Mesenchymal stem cell (in vitro differentiated cells and primary cell): Measurements from ENCODE around the gene CHCHD6.

Experiments
- DNase-seq: peaks from one replicate; pipeline ENCODE4 v3.0.0-alpha.2; 2013
- H2AFZ ChIP-seq: one replicate; pipeline ENCODE4 v1.6.1; 2013; ENCODE audit warnings: low read depth, mild to moderate bottlenecking, control low read depth, inconsistent platforms, low read length, moderate library complexity
- H2AK5ac ChIP-seq: 2 replicates; pipeline ENCODE4 v1.6.1; 2013; ENCODE audit warnings: low read length, moderate library complexity, mild to moderate bottlenecking, inconsistent platforms; ENCODE audit not compliant: severe bottlenecking
- H2BK120ac ChIP-seq: one replicate; pipeline ENCODE4 v1.6.1; 2013; ENCODE audit warnings: low read depth, mild to moderate bottlenecking, inconsistent platforms, low read length, moderate library complexity
- H2BK12ac ChIP-seq, 2 experiments: one replicate each; pipeline ENCODE4 v1.6.1; 2013; ENCODE audit warnings: inconsistent platforms in 2 of 2, low read length in 2 of 2, mild to moderate bottlenecking in 2 of 2, moderate library complexity in 2 of 2, control low read depth in 1 of 2
- H2BK15ac ChIP-seq: one replicate; pipeline ENCODE4 v1.6.1; 2013; ENCODE audit warnings: mild to moderate bottlenecking, low read depth, inconsistent platforms; ENCODE audit not compliant: poor library complexity, severe bottlenecking
- H2BK5ac ChIP-seq: 2 replicates; pipeline ENCODE4 v1.6.1; 2013; ENCODE audit warnings: low read depth, mild to moderate bottlenecking, low read length, control low read depth, inconsistent platforms; ENCODE audit not compliant: poor library complexity, severe bottlenecking
- H3K14ac ChIP-seq, 2 experiments: one replicate each; pipeline ENCODE4 v1.6.1; 2013; ENCODE audit warnings: inconsistent platforms in 2 of 2, low read length in 2 of 2, control low read depth in 1 of 2, mild to moderate bottlenecking in 1 of 2, moderate library complexity in 1 of 2
- H3K18ac ChIP-seq, 2 experiments: one replicate each; pipeline ENCODE4 v1.6.1; 2013; ENCODE audit warnings: inconsistent platforms in 2 of 2, low read length in 2 of 2, control low read depth in 1 of 2, low read depth in 1 of 2, mild to moderate bottlenecking in 1 of 2
- H3K23ac ChIP-seq, 2 experiments: one replicate each; pipeline ENCODE4 v1.6.1; 2013; ENCODE audit warnings: inconsistent platforms in 2 of 2, low read length in 2 of 2, mild to moderate bottlenecking in 2 of 2, moderate library complexity in 2 of 2, control low read depth in 1 of 2
- H3K27ac ChIP-seq: 2 replicates; pipeline ENCODE4 v1.5.1; 2013; ENCODE audit warnings: mild to moderate bottlenecking, moderate library complexity, low read length, control low read depth, inconsistent platforms; ENCODE audit not compliant: poor library complexity, severe bottlenecking
- H3K27me3 ChIP-seq, 2 experiments: 2 replicates each; pipeline versions ENCODE4 v1.6.1 to v1.7.0; 2013; ENCODE audit warnings: low read length in 2 of 2, mild to moderate bottlenecking in 2 of 2, moderate library complexity in 2 of 2, control low read depth in 1 of 2, inconsistent platforms in 1 of 2; ENCODE audit not compliant: control insufficient read depth in 1 of 2, insufficient read depth in 1 of 2
- H3K36me3 ChIP-seq, 2 experiments: 2 replicates each; pipeline versions ENCODE4 v1.6.1 to v1.7.0; 2013; ENCODE audit warnings: low read length in 2 of 2, control low read depth in 1 of 2, inconsistent platforms in 1 of 2, low read depth in 1 of 2, mild to moderate bottlenecking in 1 of 2; ENCODE audit not compliant: insufficient read depth in 2 of 2, control insufficient read depth in 1 of 2
- H3K4ac ChIP-seq, 2 experiments: one replicate each; pipeline ENCODE4 v1.6.1; 2013; ENCODE audit warnings: inconsistent platforms in 2 of 2, low read length in 2 of 2, mild to moderate bottlenecking in 2 of 2, moderate library complexity in 2 of 2, control low read depth in 1 of 2, low read depth in 1 of 2
- H3K4me1 ChIP-seq: 2 replicates; pipeline ENCODE4 v1.6.1; 2013; ENCODE audit warnings: low read depth, low read length, control low read depth; ENCODE audit not compliant: control insufficient read depth, insufficient read depth
- H3K4me2 ChIP-seq: 2 replicates; pipeline ENCODE4 v1.6.1; 2013; ENCODE audit warnings: low read length, mild to moderate bottlenecking, inconsistent platforms; ENCODE audit not compliant: poor library complexity, severe bottlenecking
- H3K4me3 ChIP-seq, 2 experiments: 2 replicates each; pipeline versions ENCODE4 v1.5.1 to v1.7.0; 2013; ENCODE audit warnings: low read length in 2 of 2, mild to moderate bottlenecking in 2 of 2, control low read depth in 1 of 2, low read depth in 1 of 2; ENCODE audit not compliant: insufficient read depth in 1 of 2
- H3K79me1 ChIP-seq: replicated peaks from 2 replicates; pipeline ENCODE4 v1.6.1; 2013; ENCODE audit warnings: mild to moderate bottlenecking, control low read depth, low read length, inconsistent platforms; ENCODE audit not compliant: poor library complexity, severe bottlenecking
- H3K9ac ChIP-seq: 2 replicates; pipeline ENCODE4 v1.7.0; 2013; ENCODE audit warnings: mild to moderate bottlenecking, low read length, moderate library complexity
- H3K9me3 ChIP-seq: 2 replicates; pipeline ENCODE4 v1.7.0; 2013; ENCODE audit warnings: mild to moderate bottlenecking, low read length; ENCODE audit not compliant: control insufficient read depth
- H4K8ac ChIP-seq: one replicate; pipeline ENCODE4 v1.6.1; 2013; ENCODE audit warnings: inconsistent platforms, mild to moderate bottlenecking, low read length, moderate library complexity
- H4K91ac ChIP-seq: one replicate; pipeline ENCODE4 v1.6.1; 2013; ENCODE audit warnings: mild to moderate bottlenecking, low read length, inconsistent platforms
- WGBS: methylation state at CpG from one replicate; pipeline ENCODE4 v1.1.7; 2013; ENCODE audit warnings: mixed read lengths; 5-methylcytosine and 5-hydroxymethylcytosine counted together

The CHCHD6 gene

GRCh38 chr3:126672741-126673140 is 31.3 kb upstream of the CHCHD6 start:
- H2BK15ac ChIP-seq = no peak overlapping the region
- H3K18ac ChIP-seq = no peak overlapping the region
- peaks cover 9% of the 10 kb centered on the region for H3K9me3 ChIP-seq
- H2AFZ ChIP-seq = no peak overlapping the region
- H4K91ac ChIP-seq = no peak overlapping the region
- no peak overlapping the region for H3K4me2 ChIP-seq
- H2BK5ac ChIP-seq = no peak overlapping the region
- H2BK120ac ChIP-seq = no peak overlapping the region
- H3K27ac ChIP-seq = no peak overlapping the region
- no peak for DNase-seq
- no peak overlapping the region for H4K8ac ChIP-seq
- peak overlapping the region in 1 of 2 experiments; percentile 42 for H3K14ac ChIP-seq
- H3K9ac ChIP-seq = no peak overlapping the region
- no peak overlapping the region for H3K4me3 ChIP-seq
- peaks cover 2% of the 10 kb centered on the region for H3K4me1 ChIP-seq
- no peaks in the 10 kb centered on the region for H3K79me1 ChIP-seq
- 89% methylated on average over 6 of the region's 6 CpGs for WGBS
- H3K4ac ChIP-seq = no peak overlapping the region
- no peak overlapping the region for H2AK5ac ChIP-seq
- H2BK12ac ChIP-seq = no peak overlapping the region
- H3K23ac ChIP-seq = no peak overlapping the region
- H3K27me3 ChIP-seq = peaks cover 9 to 21% of the 10 kb centered on the region in 2 experiments
- no peaks in the 10 kb centered on the region for H3K36me3 ChIP-seq

- H3K27ac ChIP-seq = no peak overlapping the region
- H3K36me3 ChIP-seq = no peaks in the 10 kb centered on the region
- WGBS = 79% methylated on average over 7 of the region's 7 CpGs
- H3K4me2 ChIP-seq = no peak overlapping the region
- no peak overlapping the region for H3K23ac ChIP-seq
- peaks cover 10% of the 10 kb centered on the region for H3K4me1 ChIP-seq
- H2BK120ac ChIP-seq = no peak overlapping the region
- H3K4ac ChIP-seq = no peak overlapping the region
- H3K9ac ChIP-seq = no peak overlapping the region
- H3K18ac ChIP-seq = no peak overlapping the region
- no peak overlapping the region for H3K4me3 ChIP-seq
- H3K27me3 ChIP-seq = peaks cover 8 to 47% of the 10 kb centered on the region in 2 experiments
- no peak overlapping the region for H2BK15ac ChIP-seq
- H2AK5ac ChIP-seq = no peak overlapping the region
- H2BK12ac ChIP-seq = no peak overlapping the region
- H4K91ac ChIP-seq = no peak overlapping the region
- no peak overlapping the region for H4K8ac ChIP-seq
- no peak overlapping the region for H2BK5ac ChIP-seq
- no peak overlapping the region for H2AFZ ChIP-seq
- peak; percentile 16 for DNase-seq
- no peak overlapping the region for H3K14ac ChIP-seq
- peaks cover 9% of the 10 kb centered on the region for H3K9me3 ChIP-seq
- H3K79me1 ChIP-seq = no peaks in the 10 kb centered on the region
Measured at GRCh38 chr3:126676919-126677705, 26.9 kb upstream of the CHCHD6 start.

GRCh38 chr3:126677862-126678503 is 26.1 kb upstream of the CHCHD6 start:
- no peaks in the 10 kb centered on the region for H3K79me1 ChIP-seq
- no peak overlapping the region for H3K9ac ChIP-seq
- WGBS = 94% methylated on average over 13 of the region's 13 CpGs

GRCh38 chr3:126678693-126679317 is 25.2 kb upstream of the CHCHD6 start:
- Histone ChIP-seq H3K4me1 (peaks cover 13% of the 10 kb centered on the region), H3K4me2 (peak overlapping the region; percentile 36), H4K91ac (no peak overlapping the region), H3K27ac (no peak overlapping the region), H3K14ac (no peak overlapping the region), H2BK12ac (no peak overlapping the region), H3K23ac (no peak overlapping the region), H3K9ac (no peak overlapping the region), H2BK15ac (no peak overlapping the region), H3K79me1 (no peaks in the 10 kb centered on the region), H4K8ac (no peak overlapping the region), H3K4ac (no peak overlapping the region), H3K9me3 (peaks cover 2% of the 10 kb centered on the region), H3K18ac (no peak overlapping the region), H3K27me3 (peaks cover 13 to 49% of the 10 kb centered on the region in 2 experiments), H2BK5ac (no peak overlapping the region), H2AK5ac (no peak overlapping the region), H3K36me3 (no peaks in the 10 kb centered on the region), H2BK120ac (no peak overlapping the region), H2AFZ (no peak overlapping the region), H3K4me3 (peak overlapping the region; percentile 1 to 29)
- WGBS = 50% methylated on average over 30 of the region's 30 CpGs
- no peak for DNase-seq

More at GRCh38 chr3:126677862-126678503, 26.1 kb upstream of the CHCHD6 start:
- DNase-seq = no peak
- no peak overlapping the region for H2BK5ac ChIP-seq
- no peak overlapping the region for H2AFZ ChIP-seq
- no peak overlapping the region for H3K27ac ChIP-seq
- no peak overlapping the region for H3K23ac ChIP-seq
- H3K4me2 ChIP-seq = no peak overlapping the region
- no peak overlapping the region for H3K4me3 ChIP-seq
- H3K4ac ChIP-seq = no peak overlapping the region
- H2BK12ac ChIP-seq = no peak overlapping the region
- H3K27me3 ChIP-seq = peaks cover 8 to 54% of the 10 kb centered on the region in 2 experiments
- no peak overlapping the region for H3K18ac ChIP-seq
- no peak overlapping the region for H2BK120ac ChIP-seq
- peaks cover 9% of the 10 kb centered on the region for H3K9me3 ChIP-seq
- peaks cover 8% of the 10 kb centered on the region for H3K4me1 ChIP-seq
- H4K8ac ChIP-seq = no peak overlapping the region
- no peaks in the 10 kb centered on the region for H3K36me3 ChIP-seq
- no peak overlapping the region for H4K91ac ChIP-seq
- H2BK15ac ChIP-seq = no peak overlapping the region
- H2AK5ac ChIP-seq = no peak overlapping the region
- H3K14ac ChIP-seq = no peak overlapping the region
